GM21825 (cell line): Measurements from ENCODE around the gene NR2F1-AS1.
"Not testable (repeated sequence)": the region's sequence is repeated elsewhere in the genome, so short reads cannot be mapped to it uniquely, and the experiment has no call there.

Experiments used
- ATAC-seq: cut with Tn5 transposase; IDR thresholded peaks from one replicate; pipeline ENCODE4 v1.9.1; 2021; ENCODE audit warnings: mild to moderate bottlenecking, moderate library complexity; ENCODE audit not compliant: unreplicated experiment

NR2F1-AS1 gene

DNA sequence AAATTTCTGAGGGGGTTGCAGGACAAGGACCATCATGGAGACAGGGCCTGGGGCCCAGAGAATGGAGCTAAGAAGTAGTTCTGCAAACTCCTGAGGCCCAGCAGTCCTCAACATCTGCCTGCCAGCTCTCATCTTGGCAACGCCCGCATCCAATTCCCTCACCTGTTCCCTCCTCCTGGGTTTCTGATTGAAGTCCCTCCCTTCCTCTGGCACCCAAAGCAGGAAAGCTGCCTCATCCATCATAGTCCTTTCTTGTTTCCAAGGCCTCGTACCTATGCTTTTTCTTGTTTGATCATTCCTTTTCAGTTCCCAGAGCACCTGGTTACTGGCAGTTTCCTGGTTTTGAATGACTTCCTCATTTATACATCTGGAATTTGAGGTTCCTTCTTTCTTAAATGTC is 181.3 kb downstream of the NR2F1-AS1 start:
- no peak for ATAC-seq

DNA sequence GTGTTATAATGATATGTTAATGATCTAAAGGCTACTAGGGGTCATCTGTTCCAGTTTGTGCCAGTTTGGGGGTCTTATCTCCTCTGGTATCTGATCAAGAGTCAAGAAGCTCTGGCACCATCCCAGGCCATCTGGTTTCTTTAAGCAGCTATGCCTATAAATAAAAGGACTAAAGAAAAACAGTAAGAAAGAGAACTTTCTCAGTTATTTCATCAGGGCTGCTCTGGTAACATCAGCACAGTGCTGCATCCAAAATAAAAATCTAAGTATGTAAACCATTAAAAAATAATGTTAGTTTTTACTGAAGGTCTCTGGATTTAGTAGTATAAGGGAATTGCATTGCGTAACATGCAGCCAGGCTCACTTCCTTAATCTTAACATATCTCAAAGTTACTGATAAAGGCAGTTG is 185.0 kb downstream of the NR2F1-AS1 start:
- no peak for ATAC-seq

DNA sequence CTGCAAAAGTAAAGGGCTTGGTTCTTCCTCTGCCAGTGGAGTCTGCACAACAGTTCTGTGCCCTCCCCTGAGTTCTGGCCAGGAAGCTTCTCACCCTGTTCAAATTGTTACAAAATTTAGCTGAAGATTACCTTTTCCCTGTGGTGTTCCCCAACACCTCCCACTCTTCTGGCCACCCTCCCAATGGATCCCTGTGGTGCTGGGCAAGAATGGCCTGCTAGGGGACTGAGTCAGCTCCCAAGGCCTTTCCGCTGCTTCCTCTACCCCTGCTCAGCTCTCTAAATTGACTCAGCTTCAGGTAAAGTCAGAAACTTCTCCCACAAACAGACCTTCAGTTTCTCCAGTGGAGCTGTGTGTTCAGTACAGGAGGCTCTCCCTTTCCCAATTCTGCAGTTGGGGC is 186.0 kb downstream of the NR2F1-AS1 start:
- ATAC-seq: no peak

DNA sequence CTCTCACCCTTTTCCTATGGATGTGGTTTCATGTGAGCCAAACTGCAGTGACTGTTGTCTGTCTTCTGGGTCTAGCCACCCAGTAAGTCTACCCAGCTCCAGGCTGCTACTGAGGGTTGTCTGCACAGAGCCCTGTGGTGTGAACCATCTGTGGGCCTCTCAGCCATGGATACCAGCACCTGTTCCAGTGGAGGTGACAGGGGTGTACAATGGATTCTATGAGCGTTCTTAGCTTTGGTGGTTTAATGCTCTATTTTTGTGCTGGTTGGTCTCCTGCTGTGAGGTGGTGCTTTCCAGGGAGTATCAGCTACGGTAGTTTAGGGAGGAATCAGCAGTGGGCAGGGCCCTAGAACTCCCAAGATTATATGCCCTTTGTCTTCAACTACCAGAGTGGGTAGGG is 186.7 kb downstream of the NR2F1-AS1 start:
- ATAC-seq: no peak

DNA sequence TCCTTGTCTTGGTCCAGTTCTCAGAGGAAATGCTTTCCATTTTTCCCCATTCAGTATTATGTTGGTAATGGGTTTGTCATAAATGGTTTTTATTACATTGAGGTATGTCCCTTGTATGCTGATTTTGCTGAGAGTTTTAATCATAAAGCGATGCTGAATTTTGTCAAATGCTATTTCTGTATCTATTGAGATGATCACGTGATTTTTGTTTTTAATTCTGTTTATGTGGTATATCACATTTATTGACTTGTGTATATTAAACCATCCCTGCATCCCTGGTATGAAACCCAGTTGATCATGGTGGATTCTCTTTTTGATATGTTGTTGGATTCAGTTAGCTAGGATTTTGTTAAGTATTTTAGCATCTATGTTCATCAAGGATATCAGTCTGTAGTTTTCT is 189.8 kb downstream of the NR2F1-AS1 start:
- not testable (repeated sequence) for ATAC-seq

DNA sequence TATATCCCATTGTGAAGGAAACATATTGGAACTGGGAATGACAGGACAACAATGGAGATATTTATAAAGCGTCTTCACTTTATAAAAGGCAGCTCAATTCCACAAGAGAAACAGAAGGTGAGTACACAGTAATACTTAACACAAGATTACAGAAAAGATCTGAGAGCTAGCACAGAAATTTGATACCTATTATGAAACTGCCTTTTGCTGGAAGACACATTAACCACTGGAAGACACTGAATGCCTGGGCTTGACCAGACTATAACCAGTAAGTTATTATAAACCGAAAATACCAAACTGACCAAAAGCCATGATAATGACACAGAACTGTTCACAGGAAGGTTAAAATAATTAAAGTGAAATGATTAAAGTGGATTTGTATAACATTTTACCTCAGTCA is 195.4 kb downstream of the NR2F1-AS1 start:
- ATAC-seq: no peak

DNA sequence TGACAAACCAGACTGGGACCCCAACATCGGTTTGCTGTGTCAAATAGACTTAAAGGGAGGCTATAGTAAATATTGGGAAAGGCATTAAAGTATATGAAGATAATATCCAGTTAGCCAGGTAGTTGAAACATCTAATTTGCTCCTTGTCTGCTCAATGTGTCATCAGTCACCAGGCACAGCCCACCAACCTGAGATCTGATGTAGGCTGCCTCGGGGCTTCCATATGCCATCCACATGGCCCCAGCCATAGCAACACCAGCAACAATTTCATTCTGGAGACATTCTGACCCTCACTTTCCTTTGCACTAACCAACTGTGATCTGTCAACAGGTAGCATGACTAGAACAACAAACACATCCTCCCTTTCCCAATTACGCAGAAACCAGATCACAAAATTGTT is 196.0 kb downstream of the NR2F1-AS1 start:
- ATAC-seq: no peak

DNA sequence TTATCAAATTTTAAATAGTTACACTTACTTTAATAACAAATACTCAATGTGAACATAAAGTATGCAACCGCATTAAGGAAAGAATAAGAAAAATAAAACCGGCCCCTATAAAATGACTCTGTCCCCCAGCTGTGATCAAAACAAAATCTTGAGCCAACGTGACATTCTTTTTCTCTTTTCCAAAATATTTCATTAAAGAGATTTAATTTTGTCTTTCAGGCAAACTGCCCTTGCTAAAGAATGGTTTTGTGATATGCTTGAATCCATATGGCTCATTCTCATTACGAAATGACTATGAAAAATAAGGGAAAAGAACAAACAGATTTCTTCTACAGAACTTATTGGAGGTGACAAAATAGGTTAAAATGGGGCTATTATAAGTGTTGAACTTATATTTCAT is 197.0 kb downstream of the NR2F1-AS1 start:
- no peak for ATAC-seq

DNA sequence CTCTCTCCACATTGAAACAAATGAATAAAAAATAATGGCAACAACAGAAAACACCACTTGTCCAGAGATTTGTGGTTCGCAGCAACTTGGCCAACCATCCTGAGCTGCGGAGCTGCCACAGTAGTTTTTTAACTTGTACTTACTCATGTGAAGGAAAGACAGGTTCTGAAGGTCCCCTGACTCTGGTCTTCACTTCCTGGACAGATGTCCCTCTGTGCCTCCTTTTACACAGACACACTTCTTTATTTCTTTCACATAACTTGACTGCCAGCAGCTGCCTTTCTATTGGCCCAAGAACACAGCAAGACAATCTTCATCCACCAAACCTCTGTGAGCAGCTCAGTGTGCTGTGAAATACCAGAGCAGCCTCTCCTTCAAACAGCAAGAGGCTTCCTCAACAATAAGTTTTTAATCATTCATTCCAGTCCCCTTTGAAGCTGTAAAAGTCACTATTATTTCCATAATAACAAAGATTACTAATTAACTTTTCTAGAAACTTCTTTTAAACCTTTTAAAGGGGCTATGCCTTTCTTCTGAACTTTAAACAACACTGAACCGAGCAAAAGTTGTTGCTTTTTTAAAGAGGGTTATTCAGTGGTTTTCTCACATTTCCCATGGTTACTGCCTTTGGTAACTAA is 198.7 kb downstream of the NR2F1-AS1 start:
- no peak for ATAC-seq

DNA sequence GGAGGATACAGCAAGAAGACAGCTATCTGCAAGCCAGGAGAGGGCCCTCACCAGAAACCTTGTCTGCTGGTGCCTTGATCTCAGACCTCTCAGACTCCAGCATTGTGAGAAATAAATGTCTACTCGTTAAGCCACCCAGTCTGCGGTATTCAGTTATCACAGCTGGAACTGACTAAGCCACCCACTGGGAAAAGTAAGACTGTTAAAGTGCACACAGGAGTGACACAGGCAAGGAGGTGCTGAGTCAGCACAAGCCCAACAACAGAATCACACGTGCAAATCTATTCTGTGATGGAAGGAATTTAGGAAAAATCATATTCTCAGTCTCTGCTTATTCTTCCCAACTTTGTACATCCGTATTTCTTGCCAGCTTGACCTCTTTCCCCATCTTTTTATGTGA is 200.0 kb downstream of the NR2F1-AS1 start:
- ATAC-seq: no peak

DNA sequence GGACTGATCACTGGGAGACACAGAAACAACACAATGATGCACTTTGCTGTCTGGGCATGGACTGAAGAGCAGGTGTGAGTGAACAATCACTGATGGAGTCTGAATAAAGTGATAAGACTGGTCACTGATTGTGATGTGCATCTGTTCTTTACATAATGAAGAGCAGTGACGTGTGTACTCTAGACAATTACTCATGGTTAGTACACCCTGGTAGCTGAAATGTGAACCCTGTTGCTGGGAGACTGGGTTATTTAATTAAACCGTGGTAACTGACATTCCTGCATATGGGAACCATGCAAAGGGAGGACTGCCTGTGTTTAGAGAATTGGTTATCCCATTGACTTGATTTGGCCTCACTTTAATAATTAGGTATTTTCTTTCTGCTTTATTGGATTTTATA is 202.9 kb downstream of the NR2F1-AS1 start:
- no peak for ATAC-seq

DNA sequence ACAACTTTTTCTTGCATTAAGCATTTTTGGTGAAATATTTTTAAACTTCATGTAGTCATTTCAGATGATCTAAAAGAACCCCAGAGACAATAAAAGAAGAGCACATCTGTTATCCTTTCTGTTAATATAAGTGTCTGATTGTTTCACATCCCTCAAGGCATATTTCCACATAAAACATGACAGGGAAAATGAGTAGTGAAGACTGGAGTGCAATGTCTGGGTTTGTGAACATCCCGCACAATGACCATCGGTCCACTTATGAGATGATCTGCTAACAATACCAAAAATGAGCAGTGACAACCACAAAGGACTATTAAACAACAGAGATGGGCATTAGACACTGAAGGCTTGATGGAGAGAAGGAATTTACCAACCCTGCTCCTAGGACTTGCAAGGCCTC is 209.1 kb downstream of the NR2F1-AS1 start:
- no peak for ATAC-seq

DNA sequence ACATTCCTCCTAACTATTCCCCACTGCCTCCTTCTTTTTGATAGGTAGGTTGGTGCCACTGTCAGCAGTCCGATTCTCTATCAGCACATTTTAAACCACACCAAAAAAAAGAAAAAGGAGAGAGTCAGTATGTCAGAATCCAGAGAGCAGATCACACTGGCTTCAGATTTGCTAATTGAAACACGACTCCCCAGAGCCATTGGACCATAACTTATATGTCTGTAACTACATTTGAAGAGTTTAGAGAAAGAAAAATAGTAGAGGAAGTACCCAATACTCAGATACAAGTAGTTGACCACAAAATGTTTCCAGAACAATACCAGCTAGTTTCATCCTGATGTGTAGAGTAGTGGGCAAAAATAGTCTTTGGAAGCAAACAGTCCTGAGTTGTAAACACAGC is 216.6 kb downstream of the NR2F1-AS1 start:
- no peak for ATAC-seq

DNA sequence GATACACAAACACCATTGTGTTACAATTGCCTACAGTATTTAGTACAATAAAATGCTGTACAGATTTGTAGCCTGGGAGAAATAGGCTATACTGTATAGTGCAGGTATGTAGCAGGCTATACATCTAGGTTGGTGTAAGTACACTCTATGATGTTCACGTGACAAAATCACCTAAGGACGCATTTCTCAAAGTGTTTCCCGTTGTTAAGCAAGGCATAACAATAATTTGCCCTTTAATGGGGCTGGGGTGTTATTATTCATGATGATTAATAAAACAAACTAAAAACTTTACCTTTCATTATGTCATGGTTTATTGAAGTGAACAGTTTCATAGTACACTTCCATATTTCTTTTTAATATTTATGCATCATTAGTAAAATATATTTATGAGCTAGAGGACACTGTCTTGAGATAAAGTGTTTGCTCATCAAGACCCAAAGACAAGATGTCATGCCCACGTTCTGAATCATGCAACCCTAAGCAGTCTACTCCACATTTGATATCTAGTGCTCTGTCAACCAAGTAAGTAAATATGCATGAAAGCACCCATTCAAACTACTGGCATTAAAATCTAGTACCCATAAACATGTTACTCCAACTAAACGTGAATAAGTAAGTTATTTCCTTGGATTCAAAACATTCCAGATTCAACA is 220.5 kb downstream of the NR2F1-AS1 start:
- no peak for ATAC-seq

DNA sequence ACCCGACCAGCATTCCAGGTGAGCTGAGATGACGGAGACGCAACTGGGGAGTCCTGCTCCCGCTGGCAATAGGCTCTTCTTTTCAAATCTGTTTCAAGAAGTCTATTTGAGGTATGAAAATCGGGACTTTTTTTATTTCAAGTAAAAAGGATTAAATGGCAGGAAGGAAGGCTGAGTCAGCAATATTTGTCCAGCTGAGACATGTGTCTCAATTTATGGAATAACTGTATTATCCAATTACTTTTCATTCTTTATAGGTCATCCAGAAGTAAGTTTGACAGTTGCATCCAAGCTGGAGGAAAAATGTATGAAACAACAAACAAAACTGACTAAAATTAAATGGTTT is 221.1 kb downstream of the NR2F1-AS1 start:
- no peak for ATAC-seq
